IPS DF 19.7 (cell line): ENCODE data around the gene NDUFS1.
"Not testable (repeated sequence)": the region's sequence is repeated elsewhere in the genome, so short reads cannot be mapped to it uniquely, and the experiment has no call there.

ENCODE experiments used
- DNase-seq: peaks from one replicate; pipeline ENCODE4 v3.0.0-alpha.2; 2013; ENCODE audit warnings: low read depth, low spot score

The NDUFS1 gene

DNA sequence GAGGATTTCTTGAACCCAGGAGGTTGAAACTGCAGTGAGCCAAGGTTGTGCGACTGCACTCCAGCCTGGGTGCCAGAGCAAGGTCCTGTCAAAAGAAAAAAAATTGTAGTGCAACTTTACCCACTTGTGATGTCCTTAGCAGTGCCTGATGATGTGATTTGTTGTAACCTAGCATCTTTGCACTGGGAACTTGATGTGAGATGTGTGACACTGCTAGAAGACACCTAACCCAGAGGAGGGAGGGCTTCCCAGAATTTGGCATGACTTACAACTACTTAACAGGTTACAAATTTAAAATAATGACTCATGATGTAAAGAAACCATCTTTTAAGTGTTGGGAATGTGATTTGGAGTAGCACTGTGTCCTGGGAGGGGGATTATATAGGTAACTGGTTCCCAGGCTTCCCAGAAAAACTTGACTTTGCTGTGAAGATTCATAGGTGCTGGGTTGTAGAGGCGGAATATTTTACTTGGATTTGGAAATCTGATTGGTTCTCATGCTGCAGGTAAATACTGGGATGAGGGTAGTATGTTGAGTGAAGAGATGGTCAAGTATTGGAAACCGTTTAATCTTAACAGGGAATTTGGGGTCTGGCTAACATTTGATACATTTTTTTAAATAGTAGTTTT, 4.1 kb upstream of the NDUFS1 start:
- no peak for DNase-seq

- DNase-seq, result not testable (repeated sequence)
These were observed 3.2 kb upstream of the NDUFS1 start for GRCh38 chr2:206162401-206162800.

- DNase-seq, result no peak
These were observed 1.5 kb upstream of the NDUFS1 start for GRCh38 chr2:206160807-206161179.

- no peak for DNase-seq
These were observed 1.0 kb upstream of the NDUFS1 start for GRCh38 chr2:206160125-206160806.

DNA sequence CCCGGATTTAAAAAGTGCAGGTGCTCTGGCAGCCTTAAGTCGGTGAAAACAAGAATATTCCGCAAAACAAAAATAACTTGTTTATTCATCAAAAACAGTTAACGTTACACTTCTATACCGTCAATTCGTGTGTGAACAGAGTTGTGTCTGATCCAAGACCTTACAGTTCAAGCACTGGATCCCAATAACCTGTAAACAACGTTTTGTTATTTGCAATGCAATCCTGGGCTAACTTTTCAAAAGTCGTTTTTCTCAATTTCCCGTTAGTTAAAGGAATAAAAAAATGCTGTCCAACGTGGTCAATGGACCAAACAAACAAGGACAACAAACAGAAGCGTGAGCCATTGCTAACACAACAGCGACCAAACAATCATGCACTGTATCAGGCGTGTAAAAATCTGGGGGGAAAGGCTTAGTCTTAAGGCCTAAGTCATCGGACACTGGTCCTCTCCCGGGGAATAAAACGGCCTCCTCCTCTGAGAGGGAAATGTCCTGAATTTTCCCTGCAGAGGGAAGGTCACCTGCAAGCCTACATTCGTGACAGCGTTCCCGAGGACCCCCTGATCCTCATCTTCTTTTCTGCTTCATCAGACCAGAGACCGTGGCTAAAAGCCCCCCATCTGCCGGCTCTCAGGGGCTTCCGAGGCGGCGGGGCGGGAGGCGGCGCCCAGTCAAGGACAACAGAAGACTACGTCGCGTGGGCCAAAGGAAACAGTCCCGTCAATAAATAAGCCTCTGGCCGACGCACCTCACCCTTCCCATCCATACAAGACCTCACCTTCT, 490 bp downstream of the NDUFS1 start:
- DNase-seq, result no peak

DNA sequence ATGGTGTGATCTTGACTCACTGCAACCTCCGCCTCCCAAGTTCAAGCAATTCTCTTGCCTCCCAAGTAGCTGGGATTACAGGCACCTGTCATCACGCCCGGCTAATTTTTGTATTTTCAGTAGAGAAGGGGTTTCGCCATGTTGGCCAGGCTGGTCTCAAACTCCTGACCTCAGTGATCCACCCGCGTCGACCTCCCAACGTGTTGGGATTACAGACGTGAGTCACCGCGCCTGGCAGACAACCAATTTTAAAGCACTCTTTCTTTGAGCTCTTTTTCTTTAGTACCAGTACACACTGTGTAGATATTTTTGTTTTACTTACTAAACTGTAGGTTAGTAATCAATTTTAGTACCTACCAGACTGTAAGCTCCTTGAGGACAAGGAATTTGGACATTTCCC, 2.2 kb downstream of the NDUFS1 start:
- not testable (repeated sequence) for DNase-seq

DNA sequence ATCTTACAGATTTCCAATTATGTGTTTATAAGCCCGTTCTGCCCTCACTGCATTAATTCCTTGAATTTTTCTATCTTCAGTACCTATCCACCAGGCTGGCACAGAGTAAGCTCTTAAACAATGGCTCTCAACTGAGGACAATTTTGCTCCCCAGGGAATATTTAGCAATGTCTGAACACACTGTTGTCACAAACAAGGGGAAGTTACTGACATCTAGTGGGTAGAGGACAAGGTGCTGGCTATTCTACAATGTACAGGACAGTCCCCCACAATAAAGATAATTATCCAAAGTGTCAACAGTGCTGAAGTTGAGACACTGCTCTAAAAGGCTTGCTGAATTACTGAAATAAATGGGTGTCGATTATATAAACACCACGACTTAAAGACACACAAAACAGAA, 5.0 kb downstream of the NDUFS1 start:
- DNase-seq, result no peak

DNA sequence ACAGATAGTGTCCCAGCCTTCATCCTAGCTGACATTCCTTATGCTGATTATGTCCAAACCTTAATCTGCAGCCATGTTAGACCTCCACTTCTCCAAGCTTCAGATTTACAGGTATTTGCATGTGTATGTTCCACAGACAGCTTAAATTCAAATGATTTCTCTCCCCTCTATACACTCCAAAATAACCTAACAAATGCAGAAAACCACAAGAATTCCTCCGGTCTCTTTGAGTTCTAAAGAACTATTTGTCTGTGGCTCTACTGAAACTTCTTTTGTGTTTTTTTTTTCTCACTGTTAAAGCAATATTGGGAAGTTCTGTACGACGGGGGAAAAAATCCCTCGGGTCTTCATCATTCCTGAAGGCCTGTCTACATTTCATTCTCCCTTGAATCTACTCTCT, 8.6 kb downstream of the NDUFS1 start:
- no peak for DNase-seq

GRCh38 chr2:206150168-206150567, 9.1 kb downstream of the NDUFS1 start:
- no peak for DNase-seq

GRCh38 chr2:206149330-206149729, 9.9 kb downstream of the NDUFS1 start:
- DNase-seq, result no peak

DNA sequence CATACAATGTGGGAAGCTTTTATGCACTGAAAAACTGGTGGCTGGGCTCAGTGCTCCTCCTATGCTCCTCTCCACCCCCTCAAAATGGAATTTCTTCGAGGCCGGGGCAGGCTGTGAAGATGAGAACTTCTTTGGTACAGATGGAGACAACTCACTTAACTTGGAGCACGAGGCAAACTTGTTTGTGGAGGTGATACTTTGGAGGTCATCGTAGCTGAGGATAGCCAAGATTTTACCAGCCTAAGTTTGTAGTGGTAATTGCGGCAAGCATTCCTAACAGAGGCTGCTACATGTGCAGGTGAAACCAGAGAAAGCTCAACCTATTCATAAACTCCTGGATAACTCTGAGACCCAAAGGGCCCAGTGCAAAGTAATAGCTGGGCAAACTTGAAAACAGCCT, 13.6 kb downstream of the NDUFS1 start:
- no peak for DNase-seq

DNA sequence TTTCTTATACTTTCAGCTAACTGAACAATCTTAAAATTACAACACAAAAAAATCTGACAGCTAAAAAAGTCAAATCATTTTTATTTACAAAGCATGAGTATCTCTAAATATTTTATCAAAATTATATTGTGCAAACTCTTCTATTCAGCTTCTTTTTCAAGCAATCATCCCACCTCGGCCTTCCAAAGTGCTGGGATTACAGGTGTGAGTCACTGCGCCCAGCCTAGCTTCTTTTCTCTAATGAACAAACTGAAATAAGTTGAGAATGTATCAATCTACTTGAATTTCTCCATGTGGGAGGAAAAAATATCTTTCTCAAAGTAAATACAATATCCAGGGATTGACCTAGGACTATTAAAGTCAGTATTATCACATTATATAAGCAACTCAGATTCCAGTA, 14.9 kb downstream of the NDUFS1 start:
- DNase-seq, result no peak

GRCh38 chr2:206143451-206143850, 15.8 kb downstream of the NDUFS1 start:
- no peak for DNase-seq

DNA sequence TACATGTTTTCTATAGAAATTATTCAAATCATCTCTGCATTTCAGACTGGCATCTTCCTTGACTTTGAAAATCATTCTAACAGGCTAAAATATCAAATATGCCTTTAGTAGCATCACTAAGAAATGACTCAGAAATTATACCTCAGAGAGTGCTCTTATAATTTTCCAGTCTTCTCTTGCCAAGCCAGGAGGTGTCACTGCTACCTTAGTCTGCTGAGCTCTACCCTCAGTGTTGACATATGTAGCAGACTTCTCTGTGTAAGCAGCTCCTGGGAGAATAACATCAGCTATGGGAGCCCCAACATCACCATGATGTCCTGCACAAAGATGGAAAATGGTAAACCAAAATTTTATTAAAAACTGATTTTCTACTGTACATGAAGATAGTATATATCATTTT, 31.6 kb downstream of the NDUFS1 start:
- DNase-seq, result no peak

GRCh38 chr2:206125901-206126300, 33.3 kb downstream of the NDUFS1 start:
- no peak for DNase-seq

GRCh38 chr2:206122569-206122968, 36.7 kb downstream of the NDUFS1 start:
- not testable (repeated sequence) for DNase-seq

GRCh38 chr2:206116278-206116677, 43.0 kb downstream of the NDUFS1 start:
- no peak for DNase-seq

- no peak for DNase-seq
These were observed 44.1 kb downstream of the NDUFS1 start for GRCh38 chr2:206115026-206115578.

DNA sequence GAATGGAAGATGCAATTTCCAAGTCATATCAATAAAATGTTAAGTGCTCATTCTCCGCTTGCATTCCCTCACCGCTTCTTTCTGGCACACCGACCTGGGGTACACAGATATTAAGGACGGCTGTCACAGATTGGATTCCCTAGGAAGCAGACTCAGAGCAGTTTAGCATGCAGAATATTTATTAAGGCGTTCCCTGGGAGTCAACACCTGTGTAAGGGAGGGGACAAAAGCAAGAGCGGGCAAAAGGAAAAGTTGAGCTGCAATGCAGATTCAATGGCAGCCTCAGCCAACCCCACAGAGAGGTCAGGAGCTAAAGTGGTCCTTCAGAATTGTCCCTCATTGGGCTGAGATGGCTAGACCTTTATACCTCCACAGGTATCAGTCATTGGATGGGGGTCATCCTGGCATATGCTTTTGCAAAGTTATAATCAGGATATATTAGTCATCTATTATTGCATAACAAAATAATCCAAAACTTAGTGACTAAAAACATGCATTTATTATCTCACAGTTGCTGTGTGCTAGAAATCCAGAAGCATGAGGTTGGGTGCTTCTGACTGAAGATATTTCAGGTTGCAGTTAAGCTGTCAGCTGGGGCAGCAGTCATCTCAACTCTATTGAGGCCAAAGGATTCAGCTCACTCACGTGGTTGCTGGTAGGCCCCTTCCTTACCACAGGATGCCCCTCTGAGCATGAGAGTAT, 46.2 kb downstream of the NDUFS1 start:
- DNase-seq, result no peak

DNA sequence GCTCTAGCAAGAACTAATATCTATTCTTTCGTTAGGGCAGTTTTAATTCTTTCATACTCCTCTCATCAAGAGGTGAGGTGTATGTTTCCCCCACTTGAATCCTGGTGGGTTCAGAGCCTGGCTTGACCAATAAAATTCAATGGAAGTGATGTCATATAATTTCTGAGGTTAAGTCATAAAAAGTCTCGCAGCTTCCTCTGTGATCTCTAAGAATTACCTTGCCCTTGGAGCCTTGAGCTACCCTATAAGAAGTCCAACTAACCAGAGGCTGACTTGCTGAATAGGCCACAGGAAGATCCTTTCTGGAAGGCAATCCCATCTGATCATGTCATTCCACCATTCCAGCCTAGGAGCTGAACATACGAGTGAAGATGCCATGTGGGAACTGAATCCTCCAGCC, 47.1 kb downstream of the NDUFS1 start:
- no peak for DNase-seq

GRCh38 chr2:206108713-206109112, 50.5 kb downstream of the NDUFS1 start:
- DNase-seq, result no peak

GRCh38 chr2:206105541-206105940, 53.7 kb downstream of the NDUFS1 start:
- DNase-seq, result no peak
